Measurements from ENCODE around the gene NKD2.
"Not testable (repeated sequence)": the region's sequence is repeated elsewhere in the genome, so short reads cannot be mapped to it uniquely, and the experiment has no call there.

Gene NKD2

GRCh38 chr5:1058083-1058945 is 49.7 kb downstream of the NKD2 start:
- no peak for DNase-seq (ENCODE audit: low spot score)

GRCh38 chr5:1058988-1059883 is 50.6 kb downstream of the NKD2 start:
- DNase-seq (ENCODE audit: low spot score) = no peak

GRCh38 chr5:1059884-1060263 is 51.3 kb downstream of the NKD2 start:
- no peak for DNase-seq (ENCODE audit: low spot score)

GRCh38 chr5:1060535-1060981 is 52.0 kb downstream of the NKD2 start:
- no peak for DNase-seq (ENCODE audit: low spot score)

- DNase-seq (ENCODE audit: low spot score) = not testable (repeated sequence)
These were observed 52.7 kb downstream of the NKD2 start for GRCh38 chr5:1061292-1061691.

- no peak for DNase-seq (ENCODE audit: low spot score)
These were observed 53.3 kb downstream of the NKD2 start for GRCh38 chr5:1061916-1062315.

- DNase-seq (ENCODE audit: low spot score) = no peak
These were observed 54.4 kb downstream of the NKD2 start for GRCh38 chr5:1062761-1063568.

GRCh38 chr5:1063661-1064382 is 55.2 kb downstream of the NKD2 start:
- no peak for DNase-seq (ENCODE audit: low spot score)

- no peak for DNase-seq (ENCODE audit: low spot score)
These were observed 56.0 kb downstream of the NKD2 start for GRCh38 chr5:1064383-1065142.

- no peak for DNase-seq (ENCODE audit: low spot score)
These were observed 56.6 kb downstream of the NKD2 start for GRCh38 chr5:1065143-1065750.

GRCh38 chr5:1065891-1066650 is 57.5 kb downstream of the NKD2 start:
- no peak for DNase-seq (ENCODE audit: low spot score)

- no peak for DNase-seq (ENCODE audit: low spot score)
These were observed 58.1 kb downstream of the NKD2 start for GRCh38 chr5:1066676-1067075.

GRCh38 chr5:1067141-1068121 is 58.8 kb downstream of the NKD2 start:
- DNase-seq (ENCODE audit: low spot score) = no peak

GRCh38 chr5:1068204-1068894 is 59.7 kb downstream of the NKD2 start:
- no peak for DNase-seq (ENCODE audit: low spot score)

- no peak for DNase-seq (ENCODE audit: low spot score)
These were observed 60.5 kb downstream of the NKD2 start for GRCh38 chr5:1068895-1069719.

GRCh38 chr5:1069720-1070088 is 61.1 kb downstream of the NKD2 start:
- DNase-seq (ENCODE audit: low spot score) = no peak
